Measurements from ENCODE around the gene SLC16A2. TPM values are rescaled to one million over a fixed set of nuclear protein-coding genes. Genes with fewer than 3 reads are reported as not detected.
"Not testable (repeated sequence)": the region's sequence is repeated elsewhere in the genome, so short reads cannot be mapped to it uniquely, and the experiment has no call there.

SLC16A2 gene
- total and polyA plus RNA-seq, 7 donors = 0.23 to 10.5 (median 5.3) TPM

GRCh38 chrX:74464722-74465121 is 43.4 kb downstream of the SLC16A2 start:
- Histone ChIP-seq H3K27ac (no peak overlapping the region), H3K27me3 (no peaks in the 10 kb centered on the region), H3K36me3 (no peaks in the 10 kb centered on the region), H3K4me3 (no peak overlapping the region), H3K4me1 (no peaks in the 10 kb centered on the region), H3K9me3 (no peaks in the 10 kb centered on the region)
- TF ChIP-seq EP300 (IDR thresholded peaks at IDR 0.05) = no peak
- TF ChIP-seq CTCF (IDR thresholded peaks at IDR 0.05) = no peak
- no peak for TF ChIP-seq POLR2A (IDR thresholded peaks at IDR 0.05)
- no peak for TF ChIP-seq POLR2AphosphoS5 (IDR thresholded peaks at IDR 0.05)
- WGBS, 2 donors = 88 to 97% methylated on average over 1 of the region's 1 CpG
- intact Hi-C loops (cut with DNase I) = no loop called here
- DNase-seq = no peak

GRCh38 chrX:74465424-74465823 is 44.1 kb downstream of the SLC16A2 start:
- Histone ChIP-seq H3K27me3 (no peaks in the 10 kb centered on the region), H3K36me3 (no peaks in the 10 kb centered on the region), H3K27ac (no peak overlapping the region), H3K9me3 (no peaks in the 10 kb centered on the region), H3K4me1 (no peaks in the 10 kb centered on the region), H3K4me3 (no peak overlapping the region)
- no peak for DNase-seq
- intact Hi-C loops (cut with DNase I) = no loop called here
- 93 to 94% methylated on average over 1 of the region's 1 CpG for WGBS, 2 donors
- TF ChIP-seq POLR2AphosphoS5 (IDR thresholded peaks at IDR 0.05) (no peak), POLR2A (IDR thresholded peaks at IDR 0.05) (no peak), CTCF (IDR thresholded peaks at IDR 0.05) (no peak), EP300 (IDR thresholded peaks at IDR 0.05) (no peak)

- no peak for TF ChIP-seq POLR2A (IDR thresholded peaks at IDR 0.05)
- no peak for TF ChIP-seq EP300 (IDR thresholded peaks at IDR 0.05)
- no peak for TF ChIP-seq CTCF (IDR thresholded peaks at IDR 0.05)
- no peak for TF ChIP-seq POLR2AphosphoS5 (IDR thresholded peaks at IDR 0.05)
- H3K27ac ChIP-seq = no peak overlapping the region
- no peak overlapping the region for H3K4me3 ChIP-seq
- no peaks in the 10 kb centered on the region for H3K4me1 ChIP-seq
- H3K27me3 ChIP-seq = no peaks in the 10 kb centered on the region
- H3K36me3 ChIP-seq = no peaks in the 10 kb centered on the region
- no peaks in the 10 kb centered on the region for H3K9me3 ChIP-seq
- intact Hi-C loops (cut with DNase I) = no loop called here
- DNase-seq = no peak
Observed at GRCh38 chrX:74467656-74468055, 46.4 kb downstream of the SLC16A2 start.

GRCh38 chrX:74473116-74473515 is 51.8 kb downstream of the SLC16A2 start:
- 71 to 83% methylated on average over 2 of the region's 2 CpGs for WGBS, 2 donors
- DNase-seq = not testable (repeated sequence)

GRCh38 chrX:74490247-74490646 is 69.0 kb downstream of the SLC16A2 start:
- intact Hi-C loops (cut with DNase I) = no loop called here
- TF ChIP-seq EP300 (IDR thresholded peaks at IDR 0.05) (no peak), POLR2A (IDR thresholded peaks at IDR 0.05) (no peak), CTCF (IDR thresholded peaks at IDR 0.05) (no peak)
- WGBS, 2 donors = 85 to 86% methylated on average over 1 of the region's 1 CpG

More at GRCh38 chrX:74473116-74473515, 51.8 kb downstream of the SLC16A2 start:
- H3K4me1 ChIP-seq; H3K4me3 ChIP-seq; H3K27me3 ChIP-seq; H3K9me3 ChIP-seq; H3K27ac ChIP-seq; H3K36me3 ChIP-seq; intact Hi-C loops (cut with DNase I): not testable (repeated sequence)

More at GRCh38 chrX:74490247-74490646, 69.0 kb downstream of the SLC16A2 start:
- H3K9me3 ChIP-seq = no peaks in the 10 kb centered on the region
- H3K4me3 ChIP-seq = no peak overlapping the region
- no peak for DNase-seq
- no peaks in the 10 kb centered on the region for H3K27me3 ChIP-seq
- H3K36me3 ChIP-seq = no peaks in the 10 kb centered on the region
- H3K27ac ChIP-seq = no peak overlapping the region
- H3K4me1 ChIP-seq = no peaks in the 10 kb centered on the region
